Esophagus muscularis mucosa (tissue), 4 donors: ENCODE results near the gene FAIM. TPM values are rescaled to one million over a fixed set of nuclear protein-coding genes. Genes with fewer than 3 reads are reported as not detected.

Experiments
- DNase-seq: peaks from one replicate; pipeline ENCODE4 v3.0.0-alpha.2; 2017; ENCODE audit errors: extremely low spot score
- H3K27ac ChIP-seq, 4 donors: fragments of 200-600 bp; sonication (generic); replicated peaks in 1 of 4; 1 replicate in 3 of 4; 2 replicates in 1 of 4; pipeline ENCODE4 v1.5.1; 2016 to 2019; ENCODE audit warnings: mild to moderate bottlenecking in 1 of 4
- H3K27me3 ChIP-seq, 4 donors: fragments of 200-600 bp; sonication (generic); one replicate each; pipeline versions ENCODE4 v1.5.1 to v1.6.0; 2016 to 2019
- H3K36me3 ChIP-seq, 4 donors: fragments of 200-600 bp; sonication (generic); one replicate each; pipeline ENCODE4 v1.5.1; 2016 to 2019
- H3K4me1 ChIP-seq, 4 donors: fragments of 200-600 bp; sonication (generic); one replicate each; pipeline ENCODE4 v1.5.1; 2016 to 2019
- H3K4me3 ChIP-seq, 4 donors: fragments of 200-600 bp; sonication (generic); 1 replicate in 2 of 4; 2 replicates in 2 of 4; pipeline ENCODE4 v1.5.1; 2016 to 2019; ENCODE audit warnings: mild to moderate bottlenecking in 4 of 4, moderate library complexity in 1 of 4
- H3K9me3 ChIP-seq, 4 donors: fragments of 200-600 bp; sonication (generic); 1 replicate in 3 of 4; 2 replicates in 1 of 4; pipeline ENCODE4 v1.5.1; 2016 to 2019
- CTCF ChIP-seq, 3 experiments: fragments of 200-600 bp in 2 of 3; fragments of 450-650 bp in 1 of 3; sonication (generic) in 2 of 3; IDR thresholded peaks; one replicate each; pipeline ENCODE4 v1.5.1; 2017 to 2019; ENCODE audit warnings: antibody characterized with exemption in 3 of 3, mild to moderate bottlenecking in 2 of 3, moderate library complexity in 1 of 3
- EP300 ChIP-seq: sonication (generic); formaldehyde crosslinking; IDR thresholded peaks from one replicate; pipeline ENCODE4 v1.6.1; 2017; ENCODE audit warnings: antibody characterized with exemption
- POLR2A ChIP-seq: fragments of 450-650 bp; IDR thresholded peaks from one replicate; pipeline ENCODE4 v1.6.1; 2017; ENCODE audit warnings: antibody characterized with exemption, moderate library complexity, mild to moderate bottlenecking, low read depth
- POLR2AphosphoS5 ChIP-seq, 2 donors: sonication (generic); formaldehyde crosslinking; IDR thresholded peaks; one replicate each; pipeline ENCODE4 v1.6.1; 2017; ENCODE audit warnings: antibody characterized with exemption in 2 of 2
- WGBS: methylation state at CpG from one replicate; pipeline ENCODE4 v1.1.5; 2018; 5-methylcytosine and 5-hydroxymethylcytosine counted together
- intact Hi-C: fragments of 100-400 bp; cut with DNase I; formaldehyde crosslinking; loops from one replicate; pipeline ENCODE4 v1.15.1; 2023
- total RNA-seq, 4 donors: library from RNA; depleted of rRNA; stranded (reverse); fragments of >200 nt; gene quantifications; one replicate each; pipeline versions ENCODE4 v1.1.0 to v1.2.1, GENCODE V29; 2016

The FAIM gene
- total RNA-seq, 4 donors from 2014 or later: 8.3 to 12.3 (median 9.3) TPM

DNA sequence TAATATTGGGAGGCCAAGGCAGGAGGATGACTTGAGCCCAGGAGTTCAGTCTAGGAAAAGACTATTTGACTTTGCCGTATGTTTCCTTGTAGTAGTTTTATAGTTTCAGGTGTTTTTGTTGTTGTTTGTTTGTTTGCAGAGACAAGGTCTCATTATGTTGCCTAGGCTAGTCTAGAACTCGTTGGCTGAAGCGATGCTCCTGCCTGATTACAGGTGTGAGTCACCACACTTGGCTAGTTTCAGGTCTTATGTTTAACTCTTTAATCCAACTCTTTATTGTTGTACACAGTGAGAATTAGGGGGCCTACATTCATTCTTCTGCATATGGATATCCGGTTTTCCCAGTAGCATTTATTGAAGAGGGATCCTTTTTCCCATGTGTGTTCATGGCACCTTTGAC, 32.0 kb downstream of the FAIM start:
- TF ChIP-seq CTCF (IDR thresholded peaks at IDR 0.05) (no peak), EP300 (no peak), POLR2A (no peak), POLR2AphosphoS5 (IDR thresholded peaks at IDR 0.05) (no peak)
- Histone ChIP-seq H3K9me3 (peaks cover 0 to 42% (median 26%) of the 10 kb centered on the region in 4 donors), H3K36me3 (peaks cover 0 to 4% (median 0%) of the 10 kb centered on the region in 4 donors), H3K4me3 (no peak overlapping the region), H3K4me1 (no peaks in the 10 kb centered on the region), H3K27me3 (no peaks in the 10 kb centered on the region), H3K27ac (no peak overlapping the region)
- WGBS: 83% methylated on average over 4 of the region's 4 CpGs
- DNase-seq: no peak
- intact Hi-C loops: no loop called here

GRCh38 chr3:138642226-138642926, 33.8 kb downstream of the FAIM start:
- no peak overlapping the region for H3K27ac ChIP-seq
- H3K27me3 ChIP-seq: no peaks in the 10 kb centered on the region
- no peaks in the 10 kb centered on the region for H3K4me1 ChIP-seq
- WGBS: 84% methylated on average over 4 of the region's 4 CpGs
- DNase-seq: no peak
- no peak overlapping the region for H3K4me3 ChIP-seq
- H3K9me3 ChIP-seq: peaks cover 0 to 59% (median 30%) of the 10 kb centered on the region in 4 donors
- TF ChIP-seq POLR2A: no peak
- no peak for TF ChIP-seq POLR2AphosphoS5 (IDR thresholded peaks at IDR 0.05)
- no peak for TF ChIP-seq CTCF (IDR thresholded peaks at IDR 0.05)
- no peak for TF ChIP-seq EP300
- no peaks in the 10 kb centered on the region for H3K36me3 ChIP-seq
- intact Hi-C loops: no loop called here

DNA sequence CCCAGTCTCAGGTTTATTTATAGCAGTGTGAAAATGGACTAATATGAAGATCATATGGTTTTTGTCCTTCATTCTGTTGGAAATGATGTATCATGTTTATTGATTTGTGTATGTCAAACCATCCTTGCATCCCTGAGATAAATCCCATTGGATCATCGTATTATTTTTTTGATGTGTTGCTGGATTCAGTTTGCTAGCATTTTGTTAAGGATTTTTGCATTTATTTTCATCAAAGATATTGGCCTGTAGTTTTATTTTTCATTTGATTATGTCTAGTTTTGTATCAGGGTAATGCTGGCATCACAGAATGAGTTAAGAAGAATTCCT, 34.3 kb downstream of the FAIM start:
- TF ChIP-seq CTCF (IDR thresholded peaks at IDR 0.05) (no peak), POLR2AphosphoS5 (IDR thresholded peaks at IDR 0.05) (no peak), POLR2A (no peak), EP300 (no peak)
- H3K27ac ChIP-seq: no peak overlapping the region
- H3K4me1 ChIP-seq: no peaks in the 10 kb centered on the region
- H3K9me3 ChIP-seq: peaks cover 0 to 60% (median 30%) of the 10 kb centered on the region in 4 donors
- H3K36me3 ChIP-seq: no peaks in the 10 kb centered on the region
- H3K4me3 ChIP-seq: no peak overlapping the region
- WGBS: 100% methylated on average over 1 of the region's 1 CpG
- no peak for DNase-seq
- intact Hi-C loops: no loop called here
- H3K27me3 ChIP-seq: no peaks in the 10 kb centered on the region

DNA sequence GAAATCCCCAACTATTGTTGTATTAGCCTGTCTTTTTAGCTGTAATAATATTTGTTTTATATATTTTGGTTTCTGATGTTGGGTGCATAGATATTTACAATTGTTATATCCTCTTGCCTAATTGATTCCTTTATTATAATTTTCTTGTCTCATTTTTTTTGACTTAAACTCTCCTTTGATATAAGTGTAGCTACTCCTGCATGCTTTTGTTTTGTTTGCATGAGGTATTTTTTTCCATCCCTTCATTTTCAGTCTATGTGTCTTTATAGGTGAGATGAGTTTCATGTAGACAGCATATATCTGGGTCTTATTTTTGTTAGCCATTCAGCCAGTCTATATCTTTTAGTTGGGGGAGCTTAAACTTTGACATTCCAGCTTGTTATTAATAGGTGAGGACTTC, 37.4 kb downstream of the FAIM start:
- peaks cover 0 to 60% (median 30%) of the 10 kb centered on the region in 4 donors for H3K9me3 ChIP-seq
- intact Hi-C loops: no loop called here
- no peak for DNase-seq

More for the DNA sequence above, 37.4 kb downstream of the FAIM start:
- Histone ChIP-seq H3K27ac (no peak overlapping the region), H3K36me3 (peaks cover 18 to 24% (median 21%) of the 10 kb centered on the region in 4 donors), H3K4me3 (no peak overlapping the region), H3K27me3 (no peaks in the 10 kb centered on the region), H3K4me1 (no peaks in the 10 kb centered on the region)
- no peak for TF ChIP-seq EP300
- TF ChIP-seq POLR2AphosphoS5 (IDR thresholded peaks at IDR 0.05): no peak
- no peak for TF ChIP-seq CTCF (IDR thresholded peaks at IDR 0.05)
- TF ChIP-seq POLR2A: no peak
